NCI-H226 (cell line): ENCODE results near the gene ATP13A2.
A peak's percentile ranks its signal among the peaks of the same experiment; 100 is the strongest.

ENCODE experiments used
- DNase-seq: peaks from one replicate; pipeline ENCODE4 v3.0.0-alpha.2; 2015

ATP13A2 gene, protein sequence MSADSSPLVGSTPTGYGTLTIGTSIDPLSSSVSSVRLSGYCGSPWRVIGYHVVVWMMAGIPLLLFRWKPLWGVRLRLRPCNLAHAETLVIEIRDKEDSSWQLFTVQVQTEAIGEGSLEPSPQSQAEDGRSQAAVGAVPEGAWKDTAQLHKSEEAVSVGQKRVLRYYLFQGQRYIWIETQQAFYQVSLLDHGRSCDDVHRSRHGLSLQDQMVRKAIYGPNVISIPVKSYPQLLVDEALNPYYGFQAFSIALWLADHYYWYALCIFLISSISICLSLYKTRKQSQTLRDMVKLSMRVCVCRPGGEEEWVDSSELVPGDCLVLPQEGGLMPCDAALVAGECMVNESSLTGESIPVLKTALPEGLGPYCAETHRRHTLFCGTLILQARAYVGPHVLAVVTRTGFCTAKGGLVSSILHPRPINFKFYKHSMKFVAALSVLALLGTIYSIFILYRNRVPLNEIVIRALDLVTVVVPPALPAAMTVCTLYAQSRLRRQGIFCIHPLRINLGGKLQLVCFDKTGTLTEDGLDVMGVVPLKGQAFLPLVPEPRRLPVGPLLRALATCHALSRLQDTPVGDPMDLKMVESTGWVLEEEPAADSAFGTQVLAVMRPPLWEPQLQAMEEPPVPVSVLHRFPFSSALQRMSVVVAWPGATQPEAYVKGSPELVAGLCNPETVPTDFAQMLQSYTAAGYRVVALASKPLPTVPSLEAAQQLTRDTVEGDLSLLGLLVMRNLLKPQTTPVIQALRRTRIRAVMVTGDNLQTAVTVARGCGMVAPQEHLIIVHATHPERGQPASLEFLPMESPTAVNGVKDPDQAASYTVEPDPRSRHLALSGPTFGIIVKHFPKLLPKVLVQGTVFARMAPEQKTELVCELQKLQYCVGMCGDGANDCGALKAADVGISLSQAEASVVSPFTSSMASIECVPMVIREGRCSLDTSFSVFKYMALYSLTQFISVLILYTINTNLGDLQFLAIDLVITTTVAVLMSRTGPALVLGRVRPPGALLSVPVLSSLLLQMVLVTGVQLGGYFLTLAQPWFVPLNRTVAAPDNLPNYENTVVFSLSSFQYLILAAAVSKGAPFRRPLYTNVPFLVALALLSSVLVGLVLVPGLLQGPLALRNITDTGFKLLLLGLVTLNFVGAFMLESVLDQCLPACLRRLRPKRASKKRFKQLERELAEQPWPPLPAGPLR

GRCh38 chr1:17011439-17012307 lies at the start of gene ATP13A2:
Gene ATP13A2 (minus strand): TSS chr1:17011928. CDS start chr1:17011738, 190 bp downstream.
- peak; percentile 72 for DNase-seq

DNA sequence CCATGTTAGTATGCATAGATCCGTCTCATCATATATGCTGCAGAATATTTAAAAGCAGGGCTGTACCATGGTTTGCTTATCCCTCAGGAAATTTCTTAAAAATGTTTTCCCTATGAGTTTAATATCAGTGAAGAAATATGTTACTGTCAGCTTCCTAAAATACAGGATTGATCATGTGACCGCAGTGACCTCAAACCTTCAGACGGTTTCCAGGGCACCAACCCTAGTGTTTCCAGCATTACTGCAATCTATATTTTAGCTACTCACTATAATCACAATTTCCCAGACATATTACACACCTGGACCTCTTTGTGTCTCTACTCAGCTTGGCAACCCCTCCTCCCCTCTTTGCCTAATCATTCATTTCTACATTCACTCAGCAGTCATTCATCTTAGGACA lies 49.8 kb upstream of the ATP13A2 start:
- DNase-seq: no peak

DNA sequence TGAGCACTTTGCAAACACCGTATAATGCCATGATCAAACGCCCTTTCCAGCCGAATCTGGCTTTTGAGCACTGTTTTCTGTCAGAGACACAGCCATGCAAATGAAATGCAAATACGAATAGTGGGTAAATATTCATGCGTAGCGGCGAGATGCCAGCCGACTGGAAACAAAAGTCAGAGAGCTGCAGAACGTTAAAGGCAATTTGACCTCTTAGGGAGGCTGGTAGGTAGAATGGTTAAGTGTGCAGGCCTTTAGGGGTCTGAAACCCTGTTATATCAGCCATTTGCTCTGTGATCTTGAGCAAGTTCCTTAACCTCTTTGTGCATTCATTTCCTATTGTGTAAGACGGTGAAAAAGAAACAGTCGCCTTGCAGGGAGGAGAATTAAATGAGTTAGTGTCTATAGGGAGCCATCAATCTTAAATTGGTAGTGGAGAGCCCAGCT lies 48.6 kb upstream of the ATP13A2 start:
- no peak for DNase-seq

- DNase-seq: peak; percentile 50
These were observed 47.9 kb upstream of the ATP13A2 start for GRCh38 chr1:17059391-17060305.

DNA sequence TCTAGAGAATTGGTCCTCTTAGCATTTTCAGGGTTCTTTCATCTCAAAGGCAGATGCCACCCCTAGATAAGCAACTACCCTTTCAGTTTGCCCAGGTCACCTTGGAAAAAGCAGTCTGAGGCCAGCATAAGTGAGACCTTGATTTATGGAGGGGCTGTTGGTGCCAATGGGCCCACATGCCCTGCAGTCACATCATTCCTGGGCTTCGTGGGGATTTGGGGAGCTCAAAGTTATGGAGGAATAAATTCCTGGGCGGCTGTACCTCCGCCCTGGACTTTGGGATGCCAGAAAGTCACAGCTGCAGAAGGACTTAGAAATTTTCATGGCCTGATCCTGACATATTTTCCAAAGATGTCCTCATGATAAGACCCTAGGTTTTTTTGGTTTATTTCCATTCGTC lies 44.8 kb upstream of the ATP13A2 start:
- DNase-seq: no peak

DNA sequence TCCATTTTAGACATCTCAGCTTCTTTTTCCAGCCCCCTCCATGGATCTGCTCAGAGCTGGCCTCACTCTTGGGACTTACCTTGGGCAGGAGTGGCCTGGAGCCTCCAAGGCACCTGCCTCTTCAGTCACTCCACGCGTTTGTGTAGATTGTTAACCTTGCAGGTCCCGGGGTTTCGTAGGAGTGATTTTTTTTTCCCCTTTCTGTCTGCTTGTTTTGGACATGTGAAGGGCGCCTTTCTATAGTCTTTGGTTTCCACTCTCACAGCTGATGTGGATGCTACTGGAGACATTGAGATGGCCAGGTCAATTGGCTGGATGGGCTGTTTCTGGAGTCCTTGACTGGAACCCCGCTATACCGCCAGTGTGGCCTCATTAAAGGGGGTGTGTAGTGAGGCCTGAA lies 44.1 kb upstream of the ATP13A2 start:
- DNase-seq: no peak

GRCh38 chr1:17053685-17054410 lies 42.1 kb upstream of the ATP13A2 start, which contains the start of gene SDHB:
Gene SDHB (minus strand): TSS chr1:17054032. CDS start chr1:17054019, 13 bp downstream.
- peak; percentile 94 for DNase-seq

GRCh38 chr1:17053086-17053684 lies 41.5 kb upstream of the ATP13A2 start:
- DNase-seq: no peak

- DNase-seq: no peak
These were observed 40.9 kb upstream of the ATP13A2 start for GRCh38 chr1:17052641-17053040.

- no peak for DNase-seq
These were observed 40.3 kb upstream of the ATP13A2 start for GRCh38 chr1:17052038-17052437.

DNA sequence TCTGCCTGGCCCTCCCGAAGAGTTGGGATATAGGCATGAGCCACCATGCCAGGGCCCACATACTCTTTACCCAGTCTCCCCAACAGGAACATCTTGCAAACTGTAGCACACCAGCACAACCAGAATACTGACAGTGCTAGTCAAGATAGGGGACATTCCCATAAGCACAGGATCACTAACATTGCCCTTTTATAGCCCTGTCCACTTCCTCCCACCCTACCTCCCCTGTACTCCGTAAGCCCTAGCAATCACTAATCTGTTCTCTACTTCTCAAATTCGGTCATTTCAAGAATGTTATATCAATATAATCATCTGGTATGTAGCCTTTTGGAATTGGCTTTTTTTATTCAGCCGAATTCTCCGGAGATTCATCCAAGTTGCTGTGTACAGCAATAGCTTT lies 36.2 kb upstream of the ATP13A2 start:
- DNase-seq: no peak

GRCh38 chr1:17046334-17046657 lies 34.6 kb upstream of the ATP13A2 start:
- no peak for DNase-seq

DNA sequence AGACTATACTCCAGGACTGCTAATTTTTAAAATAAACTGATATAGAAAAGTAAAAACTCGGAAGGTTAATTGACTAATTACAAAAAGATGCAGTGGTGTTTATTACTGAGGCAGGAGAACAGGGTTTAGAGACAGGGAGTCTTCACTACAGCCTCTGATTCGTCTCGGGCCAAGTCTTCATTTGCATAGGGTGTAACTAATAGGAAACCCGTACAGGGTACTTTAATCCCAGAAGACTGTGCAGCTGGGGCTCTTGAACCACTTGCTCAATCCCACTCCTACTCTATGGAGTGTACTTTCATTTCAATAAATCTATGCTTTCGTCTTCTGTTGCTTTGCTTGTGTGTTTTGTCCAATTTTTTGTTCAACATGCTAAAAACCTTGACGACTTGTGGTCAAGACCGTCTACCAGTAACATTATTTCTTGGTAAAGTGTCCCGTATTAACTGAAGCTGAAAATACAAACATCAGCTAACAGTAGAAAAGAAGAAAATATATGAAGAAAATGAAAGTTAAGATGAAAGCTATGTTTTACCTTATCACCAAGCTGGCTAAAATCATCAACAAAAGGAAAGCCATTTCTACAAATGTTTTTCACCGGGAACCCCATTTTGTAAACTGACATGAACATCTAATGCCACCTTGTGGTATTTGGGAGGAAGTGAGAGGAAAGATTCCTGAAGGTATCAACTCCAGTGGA lies 34.1 kb upstream of the ATP13A2 start:
- peak; percentile 24 for DNase-seq

DNA sequence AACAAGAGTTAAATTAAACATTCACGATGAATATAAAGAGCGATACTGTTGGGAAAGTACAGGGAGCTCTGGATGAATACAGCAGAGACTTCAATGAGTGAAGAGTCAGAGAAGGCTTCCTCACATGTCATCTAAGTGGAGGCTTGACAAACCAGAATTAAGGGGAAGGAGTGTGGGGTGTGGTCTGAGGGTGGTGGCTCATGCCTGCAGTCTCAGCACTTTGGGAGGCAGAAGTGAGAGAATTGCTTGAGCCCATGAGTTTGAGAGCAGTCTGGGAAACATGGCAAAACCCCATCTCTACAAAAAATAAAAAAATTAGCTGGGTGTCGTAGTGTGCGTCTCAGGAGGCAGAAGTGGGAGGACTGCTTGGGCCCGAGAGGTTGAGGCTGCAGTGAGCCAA lies 33.4 kb upstream of the ATP13A2 start:
- DNase-seq: no peak

GRCh38 chr1:17043676-17044075 lies 31.9 kb upstream of the ATP13A2 start:
- no peak for DNase-seq

DNA sequence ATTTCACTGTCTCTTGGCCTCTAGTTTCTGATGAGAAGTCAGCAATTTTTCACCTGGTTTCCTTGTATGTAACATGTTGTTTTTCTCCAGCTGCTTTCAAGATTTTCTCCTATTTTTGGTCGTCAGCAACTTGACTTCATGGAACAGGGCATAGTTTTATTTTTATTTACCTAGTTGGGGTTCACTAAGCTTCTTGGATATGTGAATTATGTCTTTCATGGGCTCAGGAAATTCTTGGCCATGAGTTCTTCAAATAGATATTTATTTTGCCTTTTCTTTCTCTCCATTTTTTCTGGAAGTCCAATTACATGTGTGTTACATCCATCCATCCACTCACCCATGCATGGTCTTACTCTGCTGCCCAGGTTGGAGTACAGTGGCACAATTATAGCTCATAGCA lies 28.4 kb upstream of the ATP13A2 start:
- no peak for DNase-seq

GRCh38 chr1:17039522-17039921 lies 27.8 kb upstream of the ATP13A2 start:
- DNase-seq: no peak

DNA sequence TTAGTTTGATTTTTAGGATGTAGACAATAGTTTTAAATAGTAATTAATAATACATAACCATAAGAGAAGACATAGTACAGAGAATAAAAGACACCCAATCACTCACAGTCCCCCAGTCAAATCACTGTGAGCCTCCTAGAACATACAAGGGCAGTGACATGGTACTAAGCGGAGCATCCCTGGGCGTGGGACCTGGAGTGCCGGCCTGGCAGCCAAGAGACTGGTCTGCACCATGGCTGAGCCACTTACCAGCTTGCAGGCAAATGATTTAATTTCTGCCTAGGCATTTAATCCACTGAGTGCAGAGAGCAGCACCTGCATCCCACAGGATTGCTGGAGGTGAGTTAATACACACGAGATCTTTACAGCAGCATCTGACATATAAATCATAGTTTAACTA lies 21.8 kb upstream of the ATP13A2 start:
- no peak for DNase-seq

DNA sequence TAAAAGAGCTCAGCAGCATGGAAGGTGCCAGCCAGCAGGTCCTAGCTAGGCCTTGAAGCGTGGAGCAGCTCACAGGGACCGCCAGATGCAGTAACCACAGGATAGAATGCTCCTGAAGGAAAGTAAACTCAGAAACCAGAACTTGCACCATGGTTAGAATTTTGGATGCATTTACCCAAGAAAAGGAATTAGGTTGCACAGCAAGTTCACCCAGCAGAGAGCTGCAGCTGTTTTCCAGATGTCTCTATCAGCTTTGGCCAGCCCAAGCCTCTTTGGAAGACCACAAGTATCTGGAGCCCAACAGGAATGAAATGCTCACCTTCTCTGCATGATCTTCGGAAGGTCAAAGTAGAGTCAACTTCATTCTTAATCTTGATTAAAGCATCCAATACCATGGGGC lies 21.0 kb upstream of the ATP13A2 start:
- no peak for DNase-seq
